GM19452 (cell line): ENCODE data around the gene OR51S1.
"Not testable (repeated sequence)": the region's sequence is repeated elsewhere in the genome, so short reads cannot be mapped to it uniquely, and the experiment has no call there.

Experiments
- ATAC-seq: cut with Tn5 transposase; IDR thresholded peaks from one replicate; pipeline ENCODE4 v1.9.1; 2021; ENCODE audit not compliant: unreplicated experiment

Gene OR51S1

GRCh38 chr11:4808476-4808875 lies 40.5 kb downstream of the OR51S1 start:
- ATAC-seq = no peak

- ATAC-seq = no peak
These were observed 44.7 kb downstream of the OR51S1 start, which contains the start of gene OR52R1 for GRCh38 chr11:4804280-4804679. Gene OR52R1 (minus strand): TSS chr11:4804380. CDS start chr11:4804380, 0 bp downstream.

GRCh38 chr11:4801316-4801715 lies 47.7 kb downstream of the OR51S1 start:
- not testable (repeated sequence) for ATAC-seq

DNA sequence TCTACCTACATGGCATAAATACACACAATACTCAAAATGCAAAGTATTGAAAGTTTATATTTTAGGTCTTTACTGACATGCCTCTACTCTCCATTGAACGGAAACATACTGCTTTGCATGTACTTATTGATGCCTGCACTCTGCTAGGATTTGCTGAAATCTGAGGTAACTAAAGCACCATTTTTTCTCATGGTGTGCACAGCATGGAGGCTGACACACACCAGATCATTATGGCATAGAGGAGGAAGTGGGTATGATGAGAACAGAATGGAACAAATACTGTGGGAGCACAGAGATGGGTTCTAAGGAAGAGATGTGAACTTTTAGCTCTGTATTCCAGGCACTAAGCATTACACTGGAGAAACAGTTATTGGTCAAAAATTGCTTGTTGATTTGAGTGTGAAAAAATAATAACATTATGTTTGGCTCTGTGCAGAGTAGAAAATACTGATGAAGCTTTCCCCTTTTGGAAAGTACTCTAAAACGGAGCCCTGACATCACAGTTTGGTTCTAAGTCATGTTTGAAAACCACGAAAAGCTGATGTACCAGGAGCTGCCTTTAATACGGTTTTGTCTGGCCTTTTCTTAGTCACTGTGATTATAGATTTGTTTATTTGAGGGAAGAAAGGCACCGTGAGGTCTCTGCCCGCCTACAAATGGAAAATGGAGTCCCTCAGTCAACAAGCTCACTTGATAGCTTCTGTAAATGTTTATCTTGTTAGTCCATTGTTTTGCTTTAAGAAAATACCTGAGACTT lies 50.4 kb downstream of the OR51S1 start:
- ATAC-seq = no peak
